Panc1 (cell line): Measurements from ENCODE around the gene RSRP1. TPM values are rescaled to one million over a fixed set of nuclear protein-coding genes. Genes with fewer than 3 reads are reported as not detected.
"Not testable (repeated sequence)": the region's sequence is repeated elsewhere in the genome, so short reads cannot be mapped to it uniquely, and the experiment has no call there.

Experiments used
- ATAC-seq: fragments of 200-7000 bp; cut with Tn5 transposase; 2 replicates; pipeline ENCODE4 v1.9.1; 2020; ENCODE audit warnings: mild to moderate bottlenecking, moderate library complexity
- BruUV-seq: library from RNA; stranded (reverse); fragments of 400-500 nt; replicated peaks from 2 replicates; lab custom pipeline; 2021; lab: Mats Ljungman, UMichigan
- CTCF ChIA-PET: fragments of 300-600 bp; sonication (Branson Sonifier 250); formaldehyde crosslinking; loops from one replicate; lab custom pipeline; 2022; ENCODE audit warnings: antibody characterized with exemption; lab: Charles Lee
- POLR2A ChIA-PET: fragments of 300-600 bp; sonication (Branson Sonifier 250); formaldehyde crosslinking; loops from one replicate; lab custom pipeline; 2022; ENCODE audit warnings: antibody characterized with exemption; lab: Charles Lee
- DNase-seq: peaks from one replicate; pipeline ENCODE4 v3.0.0-alpha.2; 2010; ENCODE audit warnings: low read depth, low spot score
- H3K27ac ChIP-seq: 2 replicates; pipeline ENCODE4 v1.5.1; 2011; ENCODE audit warnings: mild to moderate bottlenecking, low read length, inconsistent platforms
- H3K27me3 ChIP-seq: fragments of 200-500 bp; sonication (Bioruptor generic); 2 replicates; pipeline ENCODE4 v1.6.0; 2014; ENCODE audit warnings: low read length, inconsistent platforms; ENCODE audit not compliant: control insufficient read depth, insufficient read depth
- H3K36me3 ChIP-seq: fragments of 200-500 bp; sonication (Bioruptor generic); 2 replicates; pipeline ENCODE4 v1.5.1; 2014; ENCODE audit warnings: inconsistent platforms, mild to moderate bottlenecking, low read length, moderate library complexity; ENCODE audit not compliant: control insufficient read depth, insufficient read depth
- H3K4me1 ChIP-seq: 2 replicates; pipeline ENCODE4 v1.5.1; 2011; ENCODE audit warnings: inconsistent platforms, mild to moderate bottlenecking, low read length, moderate library complexity; ENCODE audit not compliant: control insufficient read depth, insufficient read depth
- H3K4me3 ChIP-seq, 2 experiments: 2 replicates each; pipeline ENCODE4 v1.5.1; 2011 to 2012; ENCODE audit warnings: low read depth in 2 of 2, low read length in 2 of 2, mild to moderate bottlenecking in 2 of 2, inconsistent platforms in 1 of 2, moderate library complexity in 1 of 2
- H3K9me3 ChIP-seq: fragments of 200-500 bp; sonication (Bioruptor generic); 2 replicates; pipeline ENCODE4 v1.5.1; 2014; ENCODE audit warnings: low read depth, mild to moderate bottlenecking, inconsistent platforms, low read length, moderate library complexity; ENCODE audit not compliant: control insufficient read depth, insufficient read depth
- POLR2AphosphoS5 ChIP-seq: IDR thresholded peaks from 2 replicates; pipeline ENCODE4 v1.6.1; 2012; ENCODE audit warnings: mild to moderate bottlenecking, low read depth, low read length, moderate library complexity
- in situ Hi-C: cut with HindIII; loops from 2 replicates; pipeline ENCODE4 v1.10.0; 2016; ENCODE audit warnings: low sequenced_read_pairs, low pct_unique_long_range_greater_than_20kb
- intact Hi-C: fragments of 100-400 bp; cut with micrococcal nuclease; formaldehyde crosslinking; loops from one replicate; pipeline ENCODE4 v1.10.0; 2022; ENCODE audit not compliant: unreplicated experiment
- total RNA-seq: library from RNA; stranded (reverse); gene quantifications from one replicate; pipeline ENCODE4 v1.2.1, GENCODE V29; 2021; ENCODE audit not compliant: unreplicated experiment

RSRP1 gene
- total RNA-seq, 1 experiment from 2014 or later: 104 TPM

DNA sequence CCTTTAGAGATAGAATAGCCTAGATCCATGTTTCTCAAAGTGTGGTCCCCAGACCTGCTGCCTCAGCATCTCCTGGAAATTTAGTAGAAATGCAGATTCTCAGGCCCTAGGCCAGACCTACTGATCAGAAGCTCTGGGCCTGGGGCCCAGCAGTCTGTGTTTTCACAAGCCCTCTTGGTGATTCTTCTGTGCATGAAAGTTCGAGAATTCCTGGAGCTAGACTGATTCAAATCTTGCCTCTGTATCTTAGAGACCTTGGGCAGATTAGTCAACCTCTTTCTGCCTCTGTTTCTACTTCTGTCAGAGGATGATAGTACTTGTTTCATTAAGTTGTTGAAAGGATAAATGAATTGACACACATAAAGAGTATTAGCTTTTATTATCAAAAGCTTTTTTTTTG is 30.0 kb upstream of the RSRP1 start:
- H3K27ac ChIP-seq, H3K27me3 ChIP-seq, DNase-seq, H3K9me3 ChIP-seq, ATAC-seq, POLR2A ChIA-PET, H3K4me1 ChIP-seq, in situ Hi-C loops, intact Hi-C loops, CTCF ChIA-PET, H3K36me3 ChIP-seq, BruUV-seq, H3K4me3 ChIP-seq: not testable (repeated sequence)

- DNase-seq, H3K27me3 ChIP-seq, ATAC-seq, H3K36me3 ChIP-seq, intact Hi-C loops, CTCF ChIA-PET, in situ Hi-C loops, H3K9me3 ChIP-seq, H3K4me3 ChIP-seq, H3K4me1 ChIP-seq, H3K27ac ChIP-seq, BruUV-seq, POLR2A ChIA-PET: not testable (repeated sequence)
Observed at GRCh38 chr1:25275648-25276047, 28.4 kb upstream of the RSRP1 start.

DNA sequence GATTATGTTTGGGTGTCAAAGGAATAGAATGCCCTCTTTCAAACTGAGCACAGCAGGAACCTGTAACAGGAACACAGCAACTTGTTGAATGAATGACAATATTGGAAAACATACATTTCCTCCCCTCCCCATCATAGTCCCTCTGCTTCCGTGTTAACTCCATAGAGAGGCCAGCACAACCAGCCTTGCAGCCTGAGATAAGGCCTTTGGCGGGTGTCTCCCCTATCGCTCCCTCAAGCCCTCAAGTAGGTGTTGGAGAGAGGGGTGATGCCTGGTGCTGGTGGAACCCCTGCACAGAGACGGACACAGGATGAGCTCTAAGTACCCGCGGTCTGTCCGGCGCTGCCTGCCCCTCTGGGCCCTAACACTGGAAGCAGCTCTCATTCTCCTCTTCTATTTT is 25.0 kb upstream of the RSRP1 start, which contains the start of gene RHD:
Gene RHD (plus strand): TSS at position 272 of the 400 bp plus-strand sequence. CDS start 39 bp downstream, at position 311.
- H3K9me3 ChIP-seq, POLR2A ChIA-PET, intact Hi-C loops, DNase-seq, H3K4me3 ChIP-seq, BruUV-seq, H3K4me1 ChIP-seq, H3K27ac ChIP-seq, H3K36me3 ChIP-seq, ATAC-seq, in situ Hi-C loops, CTCF ChIA-PET, H3K27me3 ChIP-seq: not testable (repeated sequence)

DNA sequence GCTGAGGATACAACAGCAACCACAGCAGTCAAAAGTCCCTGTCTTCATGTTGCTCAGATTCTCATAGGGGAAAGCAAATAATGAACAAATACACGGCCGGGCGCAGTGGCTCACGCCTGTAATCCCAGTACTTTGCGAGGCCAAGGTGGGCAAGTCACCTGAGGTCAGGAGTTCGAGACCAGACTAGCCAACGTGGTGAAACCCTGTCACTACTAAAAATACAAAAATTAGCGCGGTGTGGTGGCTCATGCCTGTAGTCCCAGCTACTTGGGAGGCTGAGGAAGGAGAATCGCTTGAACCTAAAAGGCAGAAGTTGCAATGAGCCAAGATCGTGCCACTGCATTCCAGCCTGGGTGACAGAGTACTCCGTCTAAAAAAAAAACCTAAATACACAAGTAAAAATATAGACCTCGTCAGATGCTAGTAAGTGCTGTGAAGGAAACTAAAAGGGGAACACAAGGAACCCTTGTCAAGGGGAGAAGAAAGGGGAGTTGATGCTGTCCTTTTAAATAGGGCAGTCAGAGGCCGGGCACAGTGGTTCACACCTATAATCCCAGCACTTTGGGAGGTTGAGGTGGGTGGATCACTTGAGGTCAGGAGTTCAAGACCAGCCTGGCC is 21.0 kb upstream of the RSRP1 start:
- H3K27me3 ChIP-seq, CTCF ChIA-PET, DNase-seq, BruUV-seq, H3K9me3 ChIP-seq, H3K4me1 ChIP-seq, in situ Hi-C loops, intact Hi-C loops, POLR2A ChIA-PET, H3K36me3 ChIP-seq: not testable (repeated sequence)
- peak; percentile 40 for ATAC-seq
- Histone ChIP-seq H3K4me3 (peak overlapping the region; percentile 45 to 54), H3K27ac (peak overlapping the region; percentile 76)

GRCh38 chr1:25267288-25268142 is 20.3 kb upstream of the RSRP1 start:
- Histone ChIP-seq H3K27ac (peak overlapping the region; percentile 76), H3K4me3 (peak overlapping the region; percentile 45 to 54)
- POLR2A ChIA-PET, H3K27me3 ChIP-seq, H3K36me3 ChIP-seq, intact Hi-C loops, H3K4me1 ChIP-seq, CTCF ChIA-PET, H3K9me3 ChIP-seq, in situ Hi-C loops: not testable (repeated sequence)
- DNase-seq (peak; percentile 65), ATAC-seq (peak; percentile 93)
- TSS peak; percentile 84 for BruUV-seq
- TF ChIP-seq POLR2AphosphoS5: 0 out of 2 replicates have a peak, but pooled peaks have one; percentile 32
